ENCODE results near the gene NDUFS3. TPM values are rescaled to one million over a fixed set of nuclear protein-coding genes. Genes with fewer than 3 reads are reported as not detected.
A peak's percentile ranks its signal among the peaks of the same experiment; 100 is the strongest.

Gene NDUFS3
- total and polyA plus RNA-seq, 2 experiments from 2014 or later, result 74.4 to 80.8 TPM

GRCh38 chr11:47617417-47617809 is 38.5 kb downstream of the NDUFS3 start:
- no peaks in the 10 kb centered on the region for H3K9me2 ChIP-seq (ENCODE audit: insufficient read depth)
- no peak overlapping the region for H3K4me3 ChIP-seq
- H3K36me3 ChIP-seq (ENCODE audit: low read depth), result peaks cover 34% of the 10 kb centered on the region
- no peak overlapping the region for H2AFZ ChIP-seq
- peak; percentile 91 for DNase-seq
- no peaks in the 10 kb centered on the region for H3K79me2 ChIP-seq (ENCODE audit: insufficient read depth)
- in situ Hi-C loops (cut with MboI), result no loop called here
- WGBS, 2 experiments (ENCODE audit: low coverage in 1 of 2, low lambda C conversion rate in 2 of 2, missing lambda C conversion rate in 2 of 2), result 16 to 24% methylated on average over 3 of the region's 3 CpGs
- no peaks in the 10 kb centered on the region for H3K9me3 ChIP-seq (ENCODE audit: low read depth)
- peak overlapping the region; percentile 44 for H3K4me2 ChIP-seq (ENCODE audit: unreplicated experiment)
- no peaks in the 10 kb centered on the region for H4K20me1 ChIP-seq (ENCODE audit: insufficient read depth)
- peak overlapping the region; percentile 38 for H3K27ac ChIP-seq
- H3K27me3 ChIP-seq (replicated peaks; ENCODE audit: insufficient read depth), result no peaks in the 10 kb centered on the region
- peaks cover 31% of the 10 kb centered on the region for H3F3A ChIP-seq (ENCODE audit: insufficient read depth)
- peaks cover 13% of the 10 kb centered on the region for H3K4me1 ChIP-seq (ENCODE audit: insufficient read depth)
- TF ChIP-seq EZH2 (IDR thresholded peaks at IDR 0.05; ENCODE audit: insufficient read depth, poor library complexity, severe bottlenecking) (no peak), EZH2phosphoT487 (IDR thresholded peaks at IDR 0.05; ENCODE audit: insufficient read depth, low read depth) (no peak)
- no peak overlapping the region; the same call in 1 of the 2 replicates for H3K9ac ChIP-seq

- Histone ChIP-seq H3K27ac (no peak overlapping the region), H3K4me1 (ENCODE audit: insufficient read depth) (peaks cover 13% of the 10 kb centered on the region), H3K4me3 (no peak overlapping the region), H3K9ac (no peak overlapping the region), H3F3A (ENCODE audit: insufficient read depth) (peaks cover 31% of the 10 kb centered on the region), H3K79me2 (ENCODE audit: insufficient read depth) (no peaks in the 10 kb centered on the region), H3K27me3 (replicated peaks; ENCODE audit: insufficient read depth) (no peaks in the 10 kb centered on the region), H3K9me2 (ENCODE audit: insufficient read depth) (no peaks in the 10 kb centered on the region), H3K36me3 (ENCODE audit: low read depth) (peaks cover 53% of the 10 kb centered on the region), H3K4me2 (ENCODE audit: unreplicated experiment) (no peak overlapping the region), H2AFZ (no peak overlapping the region), H3K9me3 (ENCODE audit: low read depth) (no peaks in the 10 kb centered on the region), H4K20me1 (ENCODE audit: insufficient read depth) (no peaks in the 10 kb centered on the region)
- TF ChIP-seq EZH2phosphoT487 (IDR thresholded peaks at IDR 0.05; ENCODE audit: insufficient read depth, low read depth) (no peak), EZH2 (IDR thresholded peaks at IDR 0.05; ENCODE audit: insufficient read depth, poor library complexity, severe bottlenecking) (no peak)
- no peak for DNase-seq
- in situ Hi-C loops (cut with MboI), result no loop called here
- 94 to 99% methylated on average over 2 of the region's 2 CpGs for WGBS, 2 experiments (ENCODE audit: low coverage in 1 of 2, low lambda C conversion rate in 2 of 2, missing lambda C conversion rate in 2 of 2)
These were observed 42.0 kb downstream of the NDUFS3 start for GRCh38 chr11:47620836-47621378.

GRCh38 chr11:47626234-47626633 is 47.4 kb downstream of the NDUFS3 start:
- Histone ChIP-seq H3K79me2 (ENCODE audit: insufficient read depth) (no peaks in the 10 kb centered on the region), H4K20me1 (ENCODE audit: insufficient read depth) (no peaks in the 10 kb centered on the region), H3K4me2 (ENCODE audit: unreplicated experiment) (no peak overlapping the region), H3K4me3 (no peak overlapping the region), H3K27ac (no peak overlapping the region), H2AFZ (no peak overlapping the region), H3K9ac (no peak overlapping the region), H3K27me3 (replicated peaks; ENCODE audit: insufficient read depth) (no peaks in the 10 kb centered on the region), H3K9me3 (ENCODE audit: low read depth) (no peaks in the 10 kb centered on the region), H3F3A (ENCODE audit: insufficient read depth) (no peaks in the 10 kb centered on the region), H3K4me1 (ENCODE audit: insufficient read depth) (no peaks in the 10 kb centered on the region), H3K9me2 (ENCODE audit: insufficient read depth) (no peaks in the 10 kb centered on the region), H3K36me3 (ENCODE audit: low read depth) (peaks cover 62% of the 10 kb centered on the region)
- in situ Hi-C loops (cut with MboI), result no loop called here
- DNase-seq, result no peak
- TF ChIP-seq EZH2 (IDR thresholded peaks at IDR 0.05; ENCODE audit: insufficient read depth, poor library complexity, severe bottlenecking) (no peak), EZH2phosphoT487 (IDR thresholded peaks at IDR 0.05; ENCODE audit: insufficient read depth, low read depth) (no peak)
- 92 to 95% methylated on average over 8 of the region's 8 CpGs for WGBS, 2 experiments (ENCODE audit: low coverage in 1 of 2, low lambda C conversion rate in 2 of 2, missing lambda C conversion rate in 2 of 2)

- Histone ChIP-seq H3K27me3 (replicated peaks; ENCODE audit: insufficient read depth) (no peaks in the 10 kb centered on the region), H3K4me1 (ENCODE audit: insufficient read depth) (no peaks in the 10 kb centered on the region), H3F3A (ENCODE audit: insufficient read depth) (no peaks in the 10 kb centered on the region), H3K79me2 (ENCODE audit: insufficient read depth) (no peaks in the 10 kb centered on the region), H4K20me1 (ENCODE audit: insufficient read depth) (no peaks in the 10 kb centered on the region), H3K9me3 (ENCODE audit: low read depth) (no peaks in the 10 kb centered on the region), H3K4me3 (no peak overlapping the region), H2AFZ (no peak overlapping the region), H3K9me2 (ENCODE audit: insufficient read depth) (no peaks in the 10 kb centered on the region), H3K36me3 (ENCODE audit: low read depth) (peaks cover 57% of the 10 kb centered on the region; the same call in 1 of the 2 replicates), H3K4me2 (ENCODE audit: unreplicated experiment) (no peak overlapping the region), H3K27ac (no peak overlapping the region), H3K9ac (no peak overlapping the region)
- TF ChIP-seq EZH2 (IDR thresholded peaks at IDR 0.05; ENCODE audit: insufficient read depth, poor library complexity, severe bottlenecking), result no peak
- TF ChIP-seq EZH2phosphoT487 (IDR thresholded peaks at IDR 0.05; ENCODE audit: insufficient read depth, low read depth), result no peak
- in situ Hi-C loops (cut with MboI), result no loop called here
- 96 to 99% methylated on average over 4 of the region's 4 CpGs for whole genome bisulfite sequencing, 2 experiments (ENCODE audit: low coverage in 1 of 2, low lambda C conversion rate in 2 of 2, missing lambda C conversion rate in 2 of 2)
- no peak for DNase-seq
These were observed 49.2 kb downstream of the NDUFS3 start for GRCh38 chr11:47628026-47628425.

Data from GM23248 (cell line).